ENCODE measurements around the gene TTC4. TPM values are rescaled to one million over a fixed set of nuclear protein-coding genes. Genes with fewer than 3 reads are reported as not detected.
A peak's percentile ranks its signal among the peaks of the same experiment; 100 is the strongest.

Gene TTC4
- total and polyA plus RNA-seq, 2 donors from 2014 or later = 18.0 to 21.5 TPM

GRCh38 chr1:54777011-54777410 lies 61.4 kb downstream of the TTC4 start:
- Histone ChIP-seq H3K36me3 (ENCODE audit: control insufficient read depth in 2 of 3, insufficient read depth in 3 of 3, low read length in 3 of 3) (no peaks in the 10 kb centered on the region), H3K27ac (ENCODE audit: low read depth in 2 of 2, low read length in 2 of 2) (no peak overlapping the region), H3K4me1 (ENCODE audit: control insufficient read depth in 2 of 3, insufficient read depth in 2 of 3, low read depth in 1 of 3, low read length in 3 of 3) (no peaks in the 10 kb centered on the region), H3K4me3 (ENCODE audit: low read length in 3 of 3) (no peak overlapping the region), H3K27me3 (ENCODE audit: control insufficient read depth, insufficient read depth, low read length) (peaks cover 3% of the 10 kb centered on the region), H3K9ac (ENCODE audit: low read length in 3 of 3) (no peak overlapping the region), H3K9me3 (ENCODE audit: control insufficient read depth in 2 of 3, insufficient read depth in 1 of 3, low read length in 3 of 3) (no peaks in the 10 kb centered on the region)
- intact Hi-C loops (cut with DNase I) = no loop called here
- DNase-seq (no peak), FAIRE-seq (no peak)
- TF ChIP-seq CTCF (IDR thresholded peaks at IDR 0.05; ENCODE audit: borderline replicate concordance, extremely low read depth, insufficient read depth) = no peak

- no peak for DNase-seq
- no peak for TF ChIP-seq CTCF (IDR thresholded peaks at IDR 0.05; ENCODE audit: borderline replicate concordance, extremely low read depth, insufficient read depth)
Observed at GRCh38 chr1:54777431-54777830, 61.8 kb downstream of the TTC4 start.

GRCh38 chr1:54781023-54781723 lies 65.5 kb downstream of the TTC4 start:
- FAIRE-seq (no peak), DNase-seq (peak in 4 of 5 donors; percentile 69 to 79 (median 73))
- Histone ChIP-seq H3K27me3 (ENCODE audit: control insufficient read depth, insufficient read depth, low read length) (peaks cover 3% of the 10 kb centered on the region), H3K9me3 (ENCODE audit: control insufficient read depth in 2 of 3, insufficient read depth in 1 of 3, low read length in 3 of 3) (no peaks in the 10 kb centered on the region), H3K27ac (ENCODE audit: low read depth in 2 of 2, low read length in 2 of 2) (no peak overlapping the region), H3K4me3 (ENCODE audit: low read length in 3 of 3) (no peak overlapping the region), H3K4me1 (ENCODE audit: control insufficient read depth in 2 of 3, insufficient read depth in 2 of 3, low read depth in 1 of 3, low read length in 3 of 3) (no peaks in the 10 kb centered on the region), H3K36me3 (ENCODE audit: control insufficient read depth in 2 of 3, insufficient read depth in 3 of 3, low read length in 3 of 3) (peaks cover 0 to 10% (median 0%) of the 10 kb centered on the region in 3 donors), H3K9ac (ENCODE audit: low read length in 3 of 3) (no peak overlapping the region)
- no peak for TF ChIP-seq CTCF (IDR thresholded peaks at IDR 0.05; ENCODE audit: borderline replicate concordance, extremely low read depth, insufficient read depth)
- intact Hi-C loops (cut with DNase I) = no loop called here

More at GRCh38 chr1:54777431-54777830, 61.8 kb downstream of the TTC4 start:
- Histone ChIP-seq H3K27me3 (ENCODE audit: control insufficient read depth, insufficient read depth, low read length) (peaks cover 3% of the 10 kb centered on the region), H3K36me3 (ENCODE audit: control insufficient read depth in 2 of 3, insufficient read depth in 3 of 3, low read length in 3 of 3) (no peaks in the 10 kb centered on the region), H3K4me1 (ENCODE audit: control insufficient read depth in 2 of 3, insufficient read depth in 2 of 3, low read depth in 1 of 3, low read length in 3 of 3) (no peaks in the 10 kb centered on the region), H3K9me3 (ENCODE audit: control insufficient read depth in 2 of 3, insufficient read depth in 1 of 3, low read length in 3 of 3) (no peaks in the 10 kb centered on the region), H3K27ac (ENCODE audit: low read depth in 2 of 2, low read length in 2 of 2) (no peak overlapping the region), H3K4me3 (ENCODE audit: low read length in 3 of 3) (no peak overlapping the region), H3K9ac (ENCODE audit: low read length in 3 of 3) (no peak overlapping the region)
- FAIRE-seq = no peak
- intact Hi-C loops (cut with DNase I) = no loop called here
